DOHH2 (cell line): Measurements from ENCODE around the gene UFM1.

Experiments
- CTCF ChIP-seq: fragments of 200-600 bp; sonication (generic); IDR thresholded peaks from one replicate; pipeline ENCODE4 v1.5.1; 2014; ENCODE audit warnings: antibody characterized with exemption, mild to moderate bottlenecking, low read depth, low read length; ENCODE audit not compliant: poor library complexity, severe bottlenecking
- EZH2phosphoT487 ChIP-seq: fragments of 200-600 bp; sonication (generic); IDR thresholded peaks from 2 replicates; pipeline ENCODE4 v1.6.1; 2017; ENCODE audit warnings: borderline replicate concordance, mild to moderate bottlenecking, antibody characterized with exemption, low read length, moderate library complexity, mixed read lengths

- TF ChIP-seq CTCF (no peak), EZH2phosphoT487 (no peak)
Observed at GRCh38 chr13:38372820-38373383, 23.3 kb downstream of the UFM1 start.
